ENCODE data around the gene CACNA1H.

Gene CACNA1H

GRCh38 chr16:1175566-1176279, 22.8 kb downstream of the CACNA1H start:
- Histone ChIP-seq H3K14ac (ENCODE audit: low read length in 2 of 2) (peak overlapping the region in 1 of 2 experiments; percentile 26), H3K27me3 (ENCODE audit: control insufficient read depth in 1 of 2, insufficient read depth in 1 of 2, low read length in 2 of 2) (peaks cover 17 to 36% of the 10 kb centered on the region in 2 experiments), H2BK120ac (ENCODE audit: low read depth, low read length) (no peak overlapping the region), H2BK5ac (ENCODE audit: low read depth, low read length, poor library complexity, severe bottlenecking) (no peak overlapping the region), H3K9ac (ENCODE audit: low read length) (no peak overlapping the region), H3K4ac (ENCODE audit: low read depth in 1 of 2, low read length in 2 of 2) (no peak overlapping the region), H4K91ac (ENCODE audit: low read length) (no peak overlapping the region), H3K4me1 (ENCODE audit: control insufficient read depth, insufficient read depth, low read depth, low read length) (peaks cover 48% of the 10 kb centered on the region), H4K8ac (ENCODE audit: low read length) (no peak overlapping the region), H3K23ac (ENCODE audit: low read length in 2 of 2) (no peak overlapping the region), H2AFZ (ENCODE audit: low read depth, low read length) (no peak overlapping the region), H2AK5ac (ENCODE audit: low read length, severe bottlenecking) (no peak overlapping the region), H2BK15ac (ENCODE audit: low read depth, poor library complexity, severe bottlenecking) (no peak overlapping the region), H3K4me2 (ENCODE audit: low read length, poor library complexity, severe bottlenecking) (no peak overlapping the region), H3K4me3 (ENCODE audit: insufficient read depth in 1 of 2, low read depth in 1 of 2, low read length in 2 of 2) (no peak overlapping the region), H3K79me1 (replicated peaks; ENCODE audit: low read length, poor library complexity, severe bottlenecking) (no peaks in the 10 kb centered on the region), H3K27ac (ENCODE audit: low read length, poor library complexity, severe bottlenecking) (no peak overlapping the region), H2BK12ac (ENCODE audit: low read length in 2 of 2) (peak overlapping the region in 1 of 2 experiments; percentile 10), H3K18ac (ENCODE audit: low read depth in 1 of 2, low read length in 2 of 2) (no peak overlapping the region), H3K36me3 (ENCODE audit: control insufficient read depth in 1 of 2, insufficient read depth in 2 of 2, low read depth in 1 of 2, low read length in 2 of 2) (no peaks in the 10 kb centered on the region), H3K9me3 (ENCODE audit: control insufficient read depth, low read length) (no peaks in the 10 kb centered on the region)
- WGBS: 88% methylated on average over 27 of the region's 29 CpGs
- DNase-seq: peak; percentile 49

GRCh38 chr16:1176280-1176897, 23.5 kb downstream of the CACNA1H start:
- H2AFZ ChIP-seq (ENCODE audit: low read depth, low read length): no peak overlapping the region
- peaks cover 11 to 38% of the 10 kb centered on the region in 2 experiments for H3K27me3 ChIP-seq (ENCODE audit: control insufficient read depth in 1 of 2, insufficient read depth in 1 of 2, low read length in 2 of 2)

DNA sequence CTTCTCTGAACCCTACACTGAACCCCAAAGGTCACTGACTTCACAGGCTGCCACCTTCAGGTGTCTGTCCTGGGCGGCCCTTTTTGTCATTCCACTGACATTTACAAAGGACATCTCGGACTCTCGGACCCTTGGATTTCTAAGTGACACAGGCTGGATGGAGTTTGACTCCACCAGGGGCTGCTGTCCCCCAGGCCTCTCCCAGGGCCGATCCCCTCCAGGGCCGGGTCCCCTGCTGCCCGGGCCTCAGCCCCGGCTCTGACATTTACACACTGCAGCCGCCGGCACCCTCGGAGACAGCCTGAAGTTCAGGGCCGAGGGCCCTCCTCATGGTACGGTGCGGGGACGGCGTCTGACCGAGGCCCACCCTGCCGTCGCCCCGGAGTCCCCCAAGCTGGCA, 24.1 kb downstream of the CACNA1H start:
- Histone ChIP-seq H4K8ac (ENCODE audit: low read length) (no peak overlapping the region), H3K4ac (ENCODE audit: low read depth in 1 of 2, low read length in 2 of 2) (no peak overlapping the region), H3K18ac (ENCODE audit: low read depth in 1 of 2, low read length in 2 of 2) (no peak overlapping the region), H3K23ac (ENCODE audit: low read length in 2 of 2) (no peak overlapping the region), H2BK120ac (ENCODE audit: low read depth, low read length) (no peak overlapping the region), H3K27ac (ENCODE audit: low read length, poor library complexity, severe bottlenecking) (no peak overlapping the region), H3K4me2 (ENCODE audit: low read length, poor library complexity, severe bottlenecking) (no peak overlapping the region), H3K4me1 (ENCODE audit: control insufficient read depth, insufficient read depth, low read depth, low read length) (peaks cover 60% of the 10 kb centered on the region), H2AFZ (ENCODE audit: low read depth, low read length) (no peak overlapping the region), H2BK15ac (ENCODE audit: low read depth, poor library complexity, severe bottlenecking) (peak overlapping the region; percentile 34), H2BK12ac (ENCODE audit: low read length in 2 of 2) (no peak overlapping the region), H3K36me3 (ENCODE audit: control insufficient read depth in 1 of 2, insufficient read depth in 2 of 2, low read depth in 1 of 2, low read length in 2 of 2) (no peaks in the 10 kb centered on the region), H3K27me3 (ENCODE audit: control insufficient read depth in 1 of 2, insufficient read depth in 1 of 2, low read length in 2 of 2) (peaks cover 7 to 32% of the 10 kb centered on the region in 2 experiments), H3K4me3 (ENCODE audit: insufficient read depth in 1 of 2, low read depth in 1 of 2, low read length in 2 of 2) (no peak overlapping the region), H3K9ac (ENCODE audit: low read length) (no peak overlapping the region), H3K9me3 (ENCODE audit: control insufficient read depth, low read length) (no peaks in the 10 kb centered on the region), H3K14ac (ENCODE audit: low read length in 2 of 2) (no peak overlapping the region), H2BK5ac (ENCODE audit: low read depth, low read length, poor library complexity, severe bottlenecking) (peak overlapping the region; percentile 22), H4K91ac (ENCODE audit: low read length) (no peak overlapping the region), H3K79me1 (replicated peaks; ENCODE audit: low read length, poor library complexity, severe bottlenecking) (no peaks in the 10 kb centered on the region), H2AK5ac (ENCODE audit: low read length, severe bottlenecking) (peak overlapping the region; percentile 27)
- DNase-seq: no peak
- 88% methylated on average over 19 of the region's 19 CpGs for WGBS

More at GRCh38 chr16:1176280-1176897, 23.5 kb downstream of the CACNA1H start:
- no peak overlapping the region for H3K9ac ChIP-seq (ENCODE audit: low read length)
- peaks cover 55% of the 10 kb centered on the region for H3K4me1 ChIP-seq (ENCODE audit: control insufficient read depth, insufficient read depth, low read depth, low read length)
- H3K27ac ChIP-seq (ENCODE audit: low read length, poor library complexity, severe bottlenecking): no peak overlapping the region
- no peak overlapping the region for H3K4me2 ChIP-seq (ENCODE audit: low read length, poor library complexity, severe bottlenecking)
- H3K14ac ChIP-seq (ENCODE audit: low read length in 2 of 2): no peak overlapping the region
- H4K91ac ChIP-seq (ENCODE audit: low read length): no peak overlapping the region
- H3K4ac ChIP-seq (ENCODE audit: low read depth in 1 of 2, low read length in 2 of 2): no peak overlapping the region
- H2BK12ac ChIP-seq (ENCODE audit: low read length in 2 of 2): peak overlapping the region in 1 of 2 experiments; percentile 10
- H3K18ac ChIP-seq (ENCODE audit: low read depth in 1 of 2, low read length in 2 of 2): no peak overlapping the region
- no peaks in the 10 kb centered on the region for H3K9me3 ChIP-seq (ENCODE audit: control insufficient read depth, low read length)
- H4K8ac ChIP-seq (ENCODE audit: low read length): no peak overlapping the region
- no peak overlapping the region for H2BK5ac ChIP-seq (ENCODE audit: low read depth, low read length, poor library complexity, severe bottlenecking)
- H3K4me3 ChIP-seq (ENCODE audit: insufficient read depth in 1 of 2, low read depth in 1 of 2, low read length in 2 of 2): no peak overlapping the region
- no peak overlapping the region for H2BK15ac ChIP-seq (ENCODE audit: low read depth, poor library complexity, severe bottlenecking)
- 87% methylated on average over 24 of the region's 24 CpGs for WGBS
- H3K79me1 ChIP-seq (replicated peaks; ENCODE audit: low read length, poor library complexity, severe bottlenecking): no peaks in the 10 kb centered on the region
- no peak overlapping the region for H2BK120ac ChIP-seq (ENCODE audit: low read depth, low read length)
- no peak for DNase-seq
- peak overlapping the region; percentile 29 for H2AK5ac ChIP-seq (ENCODE audit: low read length, severe bottlenecking)
- no peak overlapping the region for H3K23ac ChIP-seq (ENCODE audit: low read length in 2 of 2)
- no peaks in the 10 kb centered on the region for H3K36me3 ChIP-seq (ENCODE audit: control insufficient read depth in 1 of 2, insufficient read depth in 2 of 2, low read depth in 1 of 2, low read length in 2 of 2)

DNA sequence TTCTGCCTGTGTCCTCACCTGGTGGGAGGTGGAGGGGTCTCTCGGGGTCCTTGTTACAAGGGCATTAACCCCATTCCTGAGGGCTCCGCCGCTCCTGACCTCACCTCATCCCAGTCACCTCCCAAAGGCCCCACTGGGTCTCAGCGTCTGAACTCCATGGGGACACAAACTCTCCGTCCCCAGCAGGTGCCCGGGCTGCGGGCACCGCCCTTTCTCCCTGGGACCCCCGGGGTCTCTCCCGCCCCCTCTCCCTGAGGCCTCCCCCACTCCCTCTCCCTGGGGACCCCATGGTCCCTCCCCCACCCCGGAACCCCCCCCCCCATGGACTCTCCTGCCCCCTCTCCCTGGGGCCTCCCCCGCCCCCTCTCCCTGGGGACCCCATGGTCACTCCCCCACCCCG, 24.8 kb downstream of the CACNA1H start:
- DNase-seq: no peak
- WGBS: 95% methylated on average over 7 of the region's 13 CpGs
- H3K14ac ChIP-seq (ENCODE audit: low read length in 2 of 2): no peak overlapping the region
- peaks cover 61% of the 10 kb centered on the region for H3K4me1 ChIP-seq (ENCODE audit: control insufficient read depth, insufficient read depth, low read depth, low read length)
- no peak overlapping the region for H2AFZ ChIP-seq (ENCODE audit: low read depth, low read length)
- peaks cover 3 to 29% of the 10 kb centered on the region in 2 experiments for H3K27me3 ChIP-seq (ENCODE audit: control insufficient read depth in 1 of 2, insufficient read depth in 1 of 2, low read length in 2 of 2)
- H2BK12ac ChIP-seq (ENCODE audit: low read length in 2 of 2): no peak overlapping the region
- no peak overlapping the region for H2BK120ac ChIP-seq (ENCODE audit: low read depth, low read length)
- H2AK5ac ChIP-seq (ENCODE audit: low read length, severe bottlenecking): no peak overlapping the region
- no peak overlapping the region for H4K91ac ChIP-seq (ENCODE audit: low read length)
- H3K4me3 ChIP-seq (ENCODE audit: insufficient read depth in 1 of 2, low read depth in 1 of 2, low read length in 2 of 2): no peak overlapping the region
- H3K9me3 ChIP-seq (ENCODE audit: control insufficient read depth, low read length): no peaks in the 10 kb centered on the region
- H3K4ac ChIP-seq (ENCODE audit: low read depth in 1 of 2, low read length in 2 of 2): no peak overlapping the region
- H3K4me2 ChIP-seq (ENCODE audit: low read length, poor library complexity, severe bottlenecking): no peak overlapping the region
- H2BK15ac ChIP-seq (ENCODE audit: low read depth, poor library complexity, severe bottlenecking): no peak overlapping the region
- no peak overlapping the region for H3K9ac ChIP-seq (ENCODE audit: low read length)
- no peak overlapping the region for H3K23ac ChIP-seq (ENCODE audit: low read length in 2 of 2)
- H3K36me3 ChIP-seq (ENCODE audit: control insufficient read depth in 1 of 2, insufficient read depth in 2 of 2, low read depth in 1 of 2, low read length in 2 of 2): no peaks in the 10 kb centered on the region
- H3K18ac ChIP-seq (ENCODE audit: low read depth in 1 of 2, low read length in 2 of 2): no peak overlapping the region
- no peak overlapping the region for H3K27ac ChIP-seq (ENCODE audit: low read length, poor library complexity, severe bottlenecking)
- no peak overlapping the region for H4K8ac ChIP-seq (ENCODE audit: low read length)
- H3K79me1 ChIP-seq (replicated peaks; ENCODE audit: low read length, poor library complexity, severe bottlenecking): no peaks in the 10 kb centered on the region
- no peak overlapping the region for H2BK5ac ChIP-seq (ENCODE audit: low read depth, low read length, poor library complexity, severe bottlenecking)
